Mucosa of descending colon (tissue), 3 donors: ENCODE data around the gene TRIM59. TPM values are rescaled to one million over a fixed set of nuclear protein-coding genes. Genes with fewer than 3 reads are reported as not detected.

Experiments used
- ATAC-seq: fragments of 200-7000 bp; cut with Tn5 transposase; one replicate; pipeline ENCODE4 v1.9.1; 2020; ENCODE audit warnings: mild to moderate bottlenecking, moderate library complexity
- DNase-seq, 3 donors: peaks; one replicate each; pipeline ENCODE4 v3.0.0-alpha.2; 2020
- H3K36me3 ChIP-seq: fragments of 200-600 bp; one replicate; pipeline ENCODE4 v1.8.0; 2021; ENCODE audit warnings: low read depth, mild to moderate bottlenecking
- H3K4me1 ChIP-seq: fragments of 200-600 bp; one replicate; pipeline ENCODE4 v1.8.0; 2021; ENCODE audit warnings: low read depth, mild to moderate bottlenecking
- H3K4me3 ChIP-seq: fragments of 200-600 bp; one replicate; pipeline ENCODE4 v1.8.0; 2021; ENCODE audit warnings: mild to moderate bottlenecking
- H3K9me3 ChIP-seq: fragments of 200-600 bp; one replicate; pipeline ENCODE4 v1.8.0; 2021; ENCODE audit warnings: mild to moderate bottlenecking
- intact Hi-C, 2 donors: fragments of 100-400 bp; cut with DNase I in 1 of 2; cut with micrococcal nuclease in 1 of 2; formaldehyde crosslinking; loops; one replicate each; pipeline versions ENCODE4 v1.11.0 to v1.11.1; 2022; cut with DNase I, micrococcal nuclease
- microRNA-seq: library from miRNA; unstranded; fragments of <30 nt; microRNA quantifications from one replicate; pipeline ENCODE4, GENCODE V29; 2019
- total RNA-seq, 3 donors: library from RNA; stranded (reverse); fragmentation: NEBNext Ultra II Directional in 2 of 3; extraction: Animal tissue kit (Norgen Biotek cat#: 25700) in 2 of 3; gene quantifications; one replicate each; pipeline versions ENCODE4 v1.2.1 to v1.2.4, GENCODE V29; 2021 to 2023
- TF ChIP-seq, protein P1 (sequence below): fragments of 200-600 bp; IDR thresholded peaks from one replicate; pipeline ENCODE4 v1.8.0; 2022; ENCODE audit warnings: antibody characterized with exemption, mild to moderate bottlenecking
- donor health status: DM: no; HTN: no; CAD: no; lungs with moderate emphysema.
- donor health status: DM: no; HTN: no; CAD: no.
- donor health status: DM: no; HTN: yes; CAD: no.

Gene TRIM59
- total RNA-seq, 3 donors from 2014 or later = 5.3 to 7.2 (median 6.0) TPM

DNA sequence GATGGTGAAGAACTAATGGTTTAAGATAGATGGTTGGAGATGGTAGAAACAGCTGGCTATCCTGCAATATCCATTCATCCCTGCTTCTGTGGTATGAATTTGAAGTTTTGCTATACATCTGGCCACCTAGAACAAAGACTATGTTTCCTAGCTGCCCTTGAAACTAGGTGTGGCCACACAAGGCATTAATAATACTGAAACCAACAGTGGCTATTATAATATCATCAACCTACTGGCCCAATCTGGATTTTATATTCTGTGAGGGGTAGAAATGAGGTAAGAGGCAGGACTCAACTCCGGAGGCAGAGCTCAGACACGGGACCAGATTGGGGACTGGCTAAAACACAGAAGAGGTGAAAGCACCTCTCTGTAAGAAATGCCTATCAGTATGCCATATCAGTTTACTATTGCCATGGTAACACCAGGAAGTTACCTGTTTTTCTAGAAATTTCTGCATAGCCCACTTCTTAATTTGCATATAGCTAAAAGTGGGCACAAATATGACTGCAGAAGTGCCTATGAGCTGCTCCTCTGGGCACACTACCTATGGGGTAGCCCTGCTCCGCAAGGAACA lies 58.9 kb downstream of the TRIM59 start:
- Histone ChIP-seq H3K9me3 (no peaks in the 10 kb centered on the region), H3K4me3 (no peak overlapping the region), H3K36me3 (no peaks in the 10 kb centered on the region), H3K4me1 (no peaks in the 10 kb centered on the region)
- DNase-seq = no peak
- TF ChIP-seq, protein P1, sequence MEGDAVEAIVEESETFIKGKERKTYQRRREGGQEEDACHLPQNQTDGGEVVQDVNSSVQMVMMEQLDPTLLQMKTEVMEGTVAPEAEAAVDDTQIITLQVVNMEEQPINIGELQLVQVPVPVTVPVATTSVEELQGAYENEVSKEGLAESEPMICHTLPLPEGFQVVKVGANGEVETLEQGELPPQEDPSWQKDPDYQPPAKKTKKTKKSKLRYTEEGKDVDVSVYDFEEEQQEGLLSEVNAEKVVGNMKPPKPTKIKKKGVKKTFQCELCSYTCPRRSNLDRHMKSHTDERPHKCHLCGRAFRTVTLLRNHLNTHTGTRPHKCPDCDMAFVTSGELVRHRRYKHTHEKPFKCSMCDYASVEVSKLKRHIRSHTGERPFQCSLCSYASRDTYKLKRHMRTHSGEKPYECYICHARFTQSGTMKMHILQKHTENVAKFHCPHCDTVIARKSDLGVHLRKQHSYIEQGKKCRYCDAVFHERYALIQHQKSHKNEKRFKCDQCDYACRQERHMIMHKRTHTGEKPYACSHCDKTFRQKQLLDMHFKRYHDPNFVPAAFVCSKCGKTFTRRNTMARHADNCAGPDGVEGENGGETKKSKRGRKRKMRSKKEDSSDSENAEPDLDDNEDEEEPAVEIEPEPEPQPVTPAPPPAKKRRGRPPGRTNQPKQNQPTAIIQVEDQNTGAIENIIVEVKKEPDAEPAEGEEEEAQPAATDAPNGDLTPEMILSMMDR = no peak
- intact Hi-C loops = no loop called here
- no peak for ATAC-seq

Small RNAs within 50 kb of the gene (microRNA-seq; reads per million reads assigned to microRNA genes)
- 2,690 reads per million, percentile 88 among the genes with 10 or more reads in this experiment for gene MIR15B
- gene MIR16-2 = 562 reads per million, percentile 79 among the genes with 10 or more reads in this experiment

Other genes starting within 250 kb of the TRIM59 start
- 10 to 100 TPM in 1 of 3 donors, 1 to 10 TPM in 1, under 1 TPM in 1; 0.38 to 20.0 (median 1.5) TPM for gene C3orf80, start 224.4 kb downstream of the TRIM59 start, total RNA-seq
- gene IFT80, start 50.6 kb downstream of the TRIM59 start, total RNA-seq = 10 to 100 TPM; 13.2 to 18.3 (median 16.2) TPM
- gene SMC4, start 50.1 kb downstream of the TRIM59 start, total RNA-seq = 10 to 100 TPM; 36.3 to 54.1 (median 36.8) TPM
- gene KPNA4, start 115.8 kb upstream of the TRIM59 start, total RNA-seq = 10 to 100 TPM; 46.2 to 91.0 (median 48.1) TPM
- 10 to 100 TPM; 11.6 to 40.4 (median 22.2) TPM for gene ARL14, start 227.4 kb upstream of the TRIM59 start, total RNA-seq